GM21381 (cell line): ENCODE measurements around the gene PCDHGA9.
"Not testable (repeated sequence)": the region's sequence is repeated elsewhere in the genome, so short reads cannot be mapped to it uniquely, and the experiment has no call there.

Source experiments
- ATAC-seq: cut with Tn5 transposase; IDR thresholded peaks from one replicate; pipeline ENCODE4 v1.9.1; 2021; ENCODE audit warnings: mild to moderate bottlenecking, moderate library complexity; ENCODE audit not compliant: unreplicated experiment

Gene PCDHGA9

GRCh38 chr5:141413540-141414069 lies 11.0 kb downstream of the PCDHGA9 start:
- ATAC-seq = no peak

- not testable (repeated sequence) for ATAC-seq
These were observed 12.1 kb downstream of the PCDHGA9 start for GRCh38 chr5:141414548-141415274.

GRCh38 chr5:141415275-141415618 lies 12.7 kb downstream of the PCDHGA9 start:
- not testable (repeated sequence) for ATAC-seq

GRCh38 chr5:141417494-141418172 lies 15.1 kb downstream of the PCDHGA9 start, which contains the start of gene PCDHGB7:
TSS of gene PCDHGB7 (plus strand) at chr5:141417677. CDS start at chr5:141417860, 183 bp downstream.
- peak; percentile 79 for ATAC-seq

- no peak for ATAC-seq
These were observed 16.7 kb downstream of the PCDHGA9 start for GRCh38 chr5:141419074-141419880.

- no peak for ATAC-seq
These were observed 18.4 kb downstream of the PCDHGA9 start, which contains the start of gene PCDHGA11 for GRCh38 chr5:141420855-141421488. TSS of gene PCDHGA11 (plus strand) at chr5:141421051. CDS start at chr5:141421228, 177 bp downstream.

GRCh38 chr5:141421489-141421855 lies 18.9 kb downstream of the PCDHGA9 start:
- no peak for ATAC-seq

GRCh38 chr5:141422742-141423291 lies 20.2 kb downstream of the PCDHGA9 start:
- no peak for ATAC-seq

- ATAC-seq = no peak
These were observed 25.3 kb downstream of the PCDHGA9 start for GRCh38 chr5:141427783-141428426.

- ATAC-seq = peak; percentile 71
These were observed 27.9 kb downstream of the PCDHGA9 start, which contains the start of gene PCDHGA12 for GRCh38 chr5:141430332-141431113. TSS of gene PCDHGA12 (plus strand) at chr5:141430507. CDS start at chr5:141430760, 253 bp downstream.

- no peak for ATAC-seq
These were observed 28.7 kb downstream of the PCDHGA9 start for GRCh38 chr5:141431286-141431685.

GRCh38 chr5:141432308-141432707 lies 29.7 kb downstream of the PCDHGA9 start:
- ATAC-seq = not testable (repeated sequence)

- not testable (repeated sequence) for ATAC-seq
These were observed 30.1 kb downstream of the PCDHGA9 start for GRCh38 chr5:141432726-141433125.

GRCh38 chr5:141434006-141434405 lies 31.4 kb downstream of the PCDHGA9 start:
- no peak for ATAC-seq

- ATAC-seq = no peak
These were observed 34.6 kb downstream of the PCDHGA9 start for GRCh38 chr5:141437221-141437620.

- no peak for ATAC-seq
These were observed 37.0 kb downstream of the PCDHGA9 start for GRCh38 chr5:141439411-141440141.

- ATAC-seq = no peak
These were observed 37.8 kb downstream of the PCDHGA9 start for GRCh38 chr5:141440341-141440740.

- ATAC-seq = no peak
These were observed 39.1 kb downstream of the PCDHGA9 start for GRCh38 chr5:141441571-141442170.
